Hepatocyte (in vitro differentiated cells): ENCODE results near the gene TM4SF5. TPM values are rescaled to one million over a fixed set of nuclear protein-coding genes. Genes with fewer than 3 reads are reported as not detected.

Experiments used
- DNase-seq: peaks from one replicate; pipeline ENCODE4 v3.0.0-alpha.2; 2016; ENCODE audit warnings: low spot score
- H2AFZ ChIP-seq: fragments of 200-600 bp; sonication (generic); 2 replicates; pipeline ENCODE4 v1.6.0; 2016; ENCODE audit warnings: antibody characterized with exemption, mild to moderate bottlenecking
- H3K27ac ChIP-seq: fragments of 200-600 bp; sonication (generic); 2 replicates; pipeline ENCODE4 v1.5.1; 2016; ENCODE audit warnings: mild to moderate bottlenecking
- H3K27me3 ChIP-seq: fragments of 200-600 bp; sonication (generic); 2 replicates; pipeline ENCODE4 v1.6.1; 2016
- H3K36me3 ChIP-seq: fragments of 200-600 bp; sonication (generic); replicated peaks from 2 replicates; pipeline ENCODE4 v1.5.1; 2016; ENCODE audit warnings: low read depth; ENCODE audit not compliant: insufficient read depth
- H3K4me1 ChIP-seq: fragments of 200-600 bp; sonication (generic); 2 replicates; pipeline ENCODE4 v1.5.1; 2016; ENCODE audit warnings: mild to moderate bottlenecking, moderate library complexity; ENCODE audit not compliant: insufficient read depth
- H3K4me2 ChIP-seq: fragments of 200-600 bp; sonication (generic); 2 replicates; pipeline ENCODE4 v1.6.0; 2016
- H3K4me3 ChIP-seq: fragments of 200-600 bp; sonication (generic); 2 replicates; pipeline ENCODE4 v1.5.1; 2016; ENCODE audit warnings: mild to moderate bottlenecking
- H3K79me2 ChIP-seq: fragments of 200-600 bp; sonication (generic); 2 replicates; pipeline ENCODE4 v1.6.0; 2017; ENCODE audit warnings: mild to moderate bottlenecking
- H3K9me2 ChIP-seq: fragments of 200-600 bp; sonication (generic); replicated peaks from 2 replicates; pipeline ENCODE4 v1.6.0; 2017; ENCODE audit warnings: mild to moderate bottlenecking; ENCODE audit not compliant: insufficient read depth
- H3K9me3 ChIP-seq: fragments of 200-600 bp; sonication (generic); 2 replicates; pipeline ENCODE4 v1.5.1; 2016; ENCODE audit warnings: low read depth, mild to moderate bottlenecking
- H4K20me1 ChIP-seq: fragments of 200-600 bp; sonication (generic); 2 replicates; pipeline ENCODE4 v1.6.0; 2016; ENCODE audit warnings: mild to moderate bottlenecking; ENCODE audit not compliant: insufficient read depth, poor library complexity, severe bottlenecking
- CTCF ChIP-seq: fragments of 200-600 bp; sonication (generic); IDR thresholded peaks from 2 replicates; pipeline ENCODE4 v1.5.1; 2016; ENCODE audit warnings: antibody characterized with exemption, mild to moderate bottlenecking; ENCODE audit not compliant: poor library complexity
- EZH2 ChIP-seq: fragments of 200-600 bp; sonication (generic); IDR thresholded peaks from 2 replicates; pipeline ENCODE4 v1.6.1; 2016; ENCODE audit warnings: antibody characterized with exemption, mild to moderate bottlenecking, borderline replicate concordance
- EZH2phosphoT487 ChIP-seq: fragments of 200-600 bp; sonication (generic); IDR thresholded peaks from one replicate; pipeline ENCODE4 v1.6.1; 2018; ENCODE audit warnings: antibody characterized with exemption, mild to moderate bottlenecking, low read depth, moderate library complexity; ENCODE audit not compliant: unreplicated experiment, severe bottlenecking
- WGBS: methylation state at CpG from one replicate; pipeline ENCODE4 v1.1.6; 2016; ENCODE audit warnings: low lambda C conversion rate; ENCODE audit errors: missing lambda C conversion rate; 5-methylcytosine and 5-hydroxymethylcytosine counted together
- polyA plus RNA-seq: library from polyadenylated mRNA; unstranded; fragments of >200 nt; fragmentation: Nextera tagmentation; extraction: Ambion mirVana; gene quantifications from 2 replicates; pipeline ENCODE4 v1.2.1, GENCODE V29; 2016
- total RNA-seq: library from RNA; depleted of rRNA; stranded (reverse); fragments of >200 nt; gene quantifications from 2 replicates; pipeline ENCODE4 v1.2.3, GENCODE V29; 2014

The TM4SF5 gene
- total and polyA plus RNA-seq, 2 experiments from 2014 or later = 20.8 to 54.0 TPM

DNA sequence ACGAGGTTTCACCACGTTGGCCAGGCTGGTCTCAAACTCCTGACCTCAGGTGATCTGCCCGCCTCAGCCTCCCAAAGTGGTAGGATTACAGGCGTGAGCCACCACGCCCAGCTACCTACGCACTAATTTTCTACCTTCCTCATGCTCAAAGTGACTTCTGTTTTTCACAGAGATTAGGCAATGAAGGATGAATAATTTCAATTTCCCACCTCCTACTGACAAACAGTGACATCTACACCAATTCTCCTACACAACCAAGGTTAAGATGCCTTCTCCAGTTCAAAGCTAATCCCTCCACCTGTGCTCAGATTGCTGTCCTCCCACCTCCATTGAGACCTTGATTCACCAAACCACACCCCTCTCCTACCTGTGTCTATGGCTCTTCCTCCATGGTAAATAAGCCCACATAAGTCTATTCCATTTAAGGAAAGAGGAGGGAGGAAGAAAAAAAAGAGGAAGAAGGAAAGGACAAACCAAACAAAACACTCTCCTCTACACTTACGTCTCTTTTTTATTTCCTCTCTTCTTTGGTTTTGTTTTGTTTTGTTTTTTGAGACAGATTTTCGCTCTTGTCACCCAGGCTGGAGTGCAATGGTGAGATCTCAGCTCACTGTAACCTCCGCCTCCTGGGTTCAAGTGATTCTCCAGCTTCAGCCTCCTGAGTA lies 45.9 kb upstream of the TM4SF5 start:
- Histone ChIP-seq H3K9me3 (no peaks in the 10 kb centered on the region), H3K79me2 (no peaks in the 10 kb centered on the region), H3K9me2 (no peaks in the 10 kb centered on the region), H3K27me3 (no peaks in the 10 kb centered on the region), H2AFZ (no peak overlapping the region), H3K4me3 (no peak overlapping the region), H3K4me1 (peaks cover 13% of the 10 kb centered on the region), H3K36me3 (no peaks in the 10 kb centered on the region), H3K27ac (no peak overlapping the region), H4K20me1 (no peaks in the 10 kb centered on the region), H3K4me2 (no peak overlapping the region)
- DNase-seq = no peak
- TF ChIP-seq CTCF = no peak
- no peak for TF ChIP-seq EZH2
- no peak for TF ChIP-seq EZH2phosphoT487
- WGBS = 91% methylated on average over 9 of the region's 9 CpGs

DNA sequence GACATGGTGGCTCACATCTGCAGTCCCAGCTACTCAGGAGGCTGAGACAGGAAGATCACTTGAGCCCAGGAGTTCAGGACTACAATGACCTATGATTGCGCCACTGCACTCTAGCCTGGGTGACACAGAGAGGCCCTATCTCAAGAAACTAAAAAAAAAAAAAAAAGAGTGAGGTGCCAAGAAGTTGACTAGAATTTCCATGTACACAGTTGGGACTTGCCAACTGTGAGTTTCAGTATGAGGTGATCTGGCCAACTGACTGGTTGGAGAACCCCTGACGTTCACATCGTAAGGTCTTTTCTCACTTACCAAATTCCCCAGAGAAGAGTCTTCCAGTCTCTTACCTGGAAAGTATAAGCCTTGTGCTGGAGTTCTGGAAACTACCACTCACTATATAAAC lies 43.6 kb upstream of the TM4SF5 start:
- Histone ChIP-seq H3K9me3 (no peaks in the 10 kb centered on the region), H4K20me1 (no peaks in the 10 kb centered on the region), H3K4me1 (no peaks in the 10 kb centered on the region), H3K9me2 (no peaks in the 10 kb centered on the region), H3K79me2 (peaks cover 5% of the 10 kb centered on the region), H3K4me3 (no peak overlapping the region), H3K4me2 (no peak overlapping the region), H3K36me3 (no peaks in the 10 kb centered on the region), H3K27me3 (no peaks in the 10 kb centered on the region), H3K27ac (peak overlapping the region; percentile 44), H2AFZ (no peak overlapping the region)
- peak; percentile 25 for DNase-seq
- TF ChIP-seq EZH2phosphoT487 (no peak), EZH2 (no peak), CTCF (no peak)
- 53% methylated on average over 3 of the region's 3 CpGs for WGBS

- Histone ChIP-seq H3K4me2 (no peak overlapping the region), H3K4me1 (peaks cover 3% of the 10 kb centered on the region), H3K79me2 (peaks cover 5% of the 10 kb centered on the region), H4K20me1 (no peaks in the 10 kb centered on the region), H2AFZ (no peak overlapping the region), H3K9me2 (no peaks in the 10 kb centered on the region), H3K27me3 (peaks cover 3% of the 10 kb centered on the region), H3K36me3 (no peaks in the 10 kb centered on the region), H3K4me3 (no peak overlapping the region), H3K9me3 (no peaks in the 10 kb centered on the region), H3K27ac (no peak overlapping the region)
- peak; percentile 17 for DNase-seq
- no peak for TF ChIP-seq CTCF
- TF ChIP-seq EZH2phosphoT487 = no peak
- TF ChIP-seq EZH2 = no peak
- 91% methylated on average over 6 of the region's 6 CpGs for WGBS
Observed at GRCh38 chr17:4733073-4733531, 38.6 kb upstream of the TM4SF5 start.
